PC-3 (cell line): Measurements from ENCODE around the gene FAM168B.

Experiments
- EZH2 ChIP-seq: fragments of 300-600 bp; sonication (generic); IDR thresholded peaks from one replicate; pipeline ENCODE4 v1.6.1; 2017; ENCODE audit warnings: antibody characterized with exemption, mild to moderate bottlenecking, low read length; ENCODE audit not compliant: unreplicated experiment
- TF ChIP-seq, protein P1 (sequence below): fragments of 300-600 bp; sonication (generic); conservative IDR thresholded peaks from 2 replicates; pipeline ENCODE4 v1.5.1; 2017; ENCODE audit warnings: antibody characterized with exemption, low read depth, mild to moderate bottlenecking, low read length

DNA sequence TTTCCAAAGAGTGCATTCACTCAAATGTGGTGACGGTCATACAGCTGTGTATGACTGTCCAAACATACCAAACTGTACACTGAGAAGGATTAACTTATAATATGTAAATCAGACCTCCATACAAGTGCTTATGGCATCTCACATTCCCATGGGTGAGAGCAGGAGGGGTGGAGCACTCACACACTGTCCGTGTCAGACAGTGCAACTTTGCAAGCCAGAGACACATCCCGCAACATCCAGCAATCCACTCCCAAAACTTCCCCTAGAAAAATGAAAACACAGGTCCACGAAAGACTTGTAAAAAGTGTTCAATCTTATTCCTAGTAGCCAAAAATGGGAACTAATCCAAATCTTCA is 36.4 kb downstream of the FAM168B start:
- TF ChIP-seq, protein P1, sequence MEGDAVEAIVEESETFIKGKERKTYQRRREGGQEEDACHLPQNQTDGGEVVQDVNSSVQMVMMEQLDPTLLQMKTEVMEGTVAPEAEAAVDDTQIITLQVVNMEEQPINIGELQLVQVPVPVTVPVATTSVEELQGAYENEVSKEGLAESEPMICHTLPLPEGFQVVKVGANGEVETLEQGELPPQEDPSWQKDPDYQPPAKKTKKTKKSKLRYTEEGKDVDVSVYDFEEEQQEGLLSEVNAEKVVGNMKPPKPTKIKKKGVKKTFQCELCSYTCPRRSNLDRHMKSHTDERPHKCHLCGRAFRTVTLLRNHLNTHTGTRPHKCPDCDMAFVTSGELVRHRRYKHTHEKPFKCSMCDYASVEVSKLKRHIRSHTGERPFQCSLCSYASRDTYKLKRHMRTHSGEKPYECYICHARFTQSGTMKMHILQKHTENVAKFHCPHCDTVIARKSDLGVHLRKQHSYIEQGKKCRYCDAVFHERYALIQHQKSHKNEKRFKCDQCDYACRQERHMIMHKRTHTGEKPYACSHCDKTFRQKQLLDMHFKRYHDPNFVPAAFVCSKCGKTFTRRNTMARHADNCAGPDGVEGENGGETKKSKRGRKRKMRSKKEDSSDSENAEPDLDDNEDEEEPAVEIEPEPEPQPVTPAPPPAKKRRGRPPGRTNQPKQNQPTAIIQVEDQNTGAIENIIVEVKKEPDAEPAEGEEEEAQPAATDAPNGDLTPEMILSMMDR: no peak
- TF ChIP-seq EZH2: no peak
